GM21367 (cell line): ENCODE data around the gene PFN4.
"Not testable (repeated sequence)": the region's sequence is repeated elsewhere in the genome, so short reads cannot be mapped to it uniquely, and the experiment has no call there.

Experiments used
- ATAC-seq: cut with Tn5 transposase; IDR thresholded peaks from one replicate; pipeline ENCODE4 v1.9.1; 2021; ENCODE audit not compliant: unreplicated experiment

Gene PFN4

DNA sequence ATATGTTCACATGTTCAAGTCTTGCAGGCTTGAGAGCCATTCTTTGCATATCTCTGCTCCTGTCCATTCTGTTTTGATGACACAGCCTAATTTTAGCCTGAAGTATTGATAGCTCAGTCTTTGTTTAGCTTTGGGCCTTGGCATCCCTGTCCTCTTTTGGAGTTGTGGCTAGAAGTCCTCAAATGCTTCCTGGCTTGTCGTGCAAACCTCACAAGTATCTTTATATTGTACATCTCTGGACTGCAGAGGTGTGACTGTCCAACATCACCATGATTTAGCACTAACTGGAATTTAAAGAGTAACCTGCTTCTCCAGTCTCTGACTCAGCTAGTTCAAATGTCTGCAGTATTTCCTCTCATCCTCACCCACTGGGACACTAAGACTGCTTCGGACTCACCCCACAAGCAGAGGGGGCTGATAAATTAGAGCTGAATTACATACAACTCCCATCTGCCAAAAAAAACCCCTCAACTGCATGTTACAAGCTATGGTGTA, 11.7 kb downstream of the PFN4 start:
- no peak for ATAC-seq

- no peak for ATAC-seq
These were observed 12.4 kb downstream of the PFN4 start for GRCh38 chr2:24110660-24111303.

DNA sequence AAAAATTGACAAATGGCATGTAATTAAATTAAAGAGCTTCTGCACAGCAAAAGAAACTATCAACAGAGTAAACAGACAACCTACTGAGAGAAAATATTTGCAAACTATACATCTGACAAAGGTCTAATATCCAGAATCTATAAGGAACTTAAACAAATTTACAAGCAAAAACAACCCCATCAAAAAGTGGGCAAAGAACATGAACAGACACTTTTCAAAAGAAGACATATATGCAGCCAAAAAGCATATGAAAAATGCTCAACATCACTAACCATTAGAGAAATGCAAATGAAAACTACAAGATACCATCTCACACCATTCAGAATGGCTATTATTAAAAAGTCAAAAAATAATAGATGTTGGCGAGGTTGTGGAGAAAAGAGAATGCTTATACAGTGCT, 13.7 kb downstream of the PFN4 start:
- not testable (repeated sequence) for ATAC-seq

DNA sequence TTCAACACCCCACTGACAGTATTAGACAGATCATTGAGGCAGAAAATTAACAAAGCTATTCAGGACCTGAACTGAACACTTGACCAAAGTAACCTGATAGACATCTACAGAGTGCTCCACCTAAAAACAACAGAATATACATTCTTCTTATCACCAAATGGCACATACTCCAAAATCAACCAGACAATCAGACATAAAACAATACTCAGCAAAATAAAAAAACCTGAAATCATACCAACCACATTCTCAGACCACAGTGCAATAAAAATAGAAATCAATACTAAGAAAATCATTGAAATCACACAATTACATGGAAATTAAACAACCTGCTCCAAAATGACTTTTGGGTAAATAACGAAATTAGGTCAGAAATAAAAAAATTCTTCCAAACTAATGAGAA, 15.8 kb downstream of the PFN4 start:
- ATAC-seq = no peak

- no peak for ATAC-seq
These were observed 16.3 kb downstream of the PFN4 start for GRCh38 chr2:24106786-24107185.

DNA sequence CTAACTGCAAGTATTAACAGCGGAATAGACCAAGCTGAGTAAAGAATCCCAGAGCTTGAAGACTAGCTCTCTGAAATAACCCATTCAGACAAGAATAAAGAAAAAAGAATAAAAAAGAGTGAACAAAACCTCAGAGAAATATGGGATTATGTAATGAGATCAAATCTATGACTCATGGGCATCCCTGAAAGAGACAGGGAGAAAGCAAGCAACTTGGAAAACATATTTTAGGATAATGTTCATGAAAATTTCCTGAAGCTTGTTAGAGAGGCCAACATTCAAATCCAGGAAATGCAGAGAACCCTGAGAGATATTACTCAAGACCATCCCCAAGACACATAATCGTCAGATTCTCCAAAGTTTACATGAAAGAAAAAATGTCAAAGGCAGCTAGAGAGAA, 17.3 kb downstream of the PFN4 start:
- no peak for ATAC-seq

DNA sequence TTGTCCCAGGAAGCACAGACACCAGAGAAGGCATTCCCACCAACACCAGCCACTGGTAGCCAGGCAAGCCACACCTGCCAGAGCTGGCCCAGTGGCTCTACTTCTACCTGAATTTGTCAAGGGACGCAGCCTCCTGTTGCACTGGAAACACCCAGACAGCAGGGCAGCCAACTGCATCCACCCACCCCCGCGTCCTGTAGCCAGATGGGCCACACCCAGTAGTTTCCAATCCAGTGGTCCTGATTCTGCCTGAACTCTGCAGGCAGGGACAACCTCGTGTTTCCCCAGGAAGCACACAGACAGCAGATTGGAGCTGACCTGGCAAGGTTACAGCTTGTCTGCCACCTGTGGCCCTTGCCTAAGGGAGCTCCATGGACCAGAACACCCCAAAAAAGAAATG, 18.2 kb downstream of the PFN4 start:
- ATAC-seq = no peak

DNA sequence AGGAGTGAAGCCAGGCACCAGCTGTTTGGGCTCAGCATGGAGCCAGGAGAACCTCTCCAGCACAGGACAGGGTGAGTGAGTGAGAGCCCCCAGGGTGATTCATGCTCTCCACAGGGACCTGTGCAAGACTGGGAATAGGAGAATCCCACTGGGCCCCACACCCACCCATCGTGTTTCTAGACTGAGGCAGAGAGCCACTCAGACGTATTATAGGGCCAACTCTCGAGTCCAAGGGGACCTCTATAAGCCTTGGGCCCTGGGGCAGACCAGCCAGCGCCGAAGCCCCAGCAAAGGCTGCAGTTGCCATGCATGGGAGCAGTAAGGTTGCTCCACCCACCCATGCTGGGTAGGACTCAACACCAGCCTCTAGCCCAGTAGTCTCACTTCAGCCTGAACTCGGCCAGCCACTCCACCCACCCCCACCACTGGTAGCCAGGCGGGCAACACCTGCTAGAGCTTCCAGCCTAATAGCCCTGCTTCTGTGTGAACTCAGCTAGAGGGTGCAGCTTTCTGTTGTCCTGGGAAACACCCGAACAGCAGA, 19.0 kb downstream of the PFN4 start:
- no peak for ATAC-seq

DNA sequence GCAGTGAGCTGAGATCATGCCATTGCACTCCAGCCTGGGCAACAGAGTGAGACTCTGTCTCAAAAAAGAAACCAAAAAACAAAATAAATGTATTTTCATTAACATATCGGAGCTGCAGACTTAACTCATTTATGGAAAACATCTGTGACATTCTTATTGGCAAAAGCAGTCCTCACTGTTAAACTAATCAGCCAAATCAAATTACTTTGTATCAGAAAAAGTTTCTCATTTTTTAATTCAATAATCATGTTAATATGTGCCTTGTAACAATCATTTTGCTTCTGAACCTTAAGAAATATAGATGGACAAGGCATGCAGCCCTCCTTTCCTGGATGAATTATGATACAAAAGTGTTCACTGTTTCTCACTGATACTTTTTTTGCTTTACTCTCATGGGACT, 20.5 kb downstream of the PFN4 start:
- ATAC-seq = no peak

DNA sequence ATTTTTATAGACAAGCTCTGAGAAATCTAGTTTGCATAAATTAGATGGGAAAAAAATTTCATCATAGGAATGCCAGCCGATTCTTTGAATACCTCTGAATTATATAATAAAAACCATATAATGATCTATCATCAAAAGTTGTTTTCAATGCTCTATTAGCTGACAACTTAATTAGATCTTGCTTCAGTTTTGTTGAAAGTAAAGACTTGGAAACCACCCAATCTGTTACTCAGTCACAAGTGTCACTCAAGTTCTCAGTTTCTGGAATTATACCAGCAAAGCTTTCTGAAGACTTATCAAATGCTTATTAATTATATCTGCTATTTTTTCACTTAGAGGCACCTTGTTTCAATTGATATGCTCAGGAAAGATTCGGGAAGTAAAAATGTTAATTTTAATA, 21.1 kb downstream of the PFN4 start:
- ATAC-seq = no peak

GRCh38 chr2:24100732-24101131, 22.4 kb downstream of the PFN4 start:
- not testable (repeated sequence) for ATAC-seq

DNA sequence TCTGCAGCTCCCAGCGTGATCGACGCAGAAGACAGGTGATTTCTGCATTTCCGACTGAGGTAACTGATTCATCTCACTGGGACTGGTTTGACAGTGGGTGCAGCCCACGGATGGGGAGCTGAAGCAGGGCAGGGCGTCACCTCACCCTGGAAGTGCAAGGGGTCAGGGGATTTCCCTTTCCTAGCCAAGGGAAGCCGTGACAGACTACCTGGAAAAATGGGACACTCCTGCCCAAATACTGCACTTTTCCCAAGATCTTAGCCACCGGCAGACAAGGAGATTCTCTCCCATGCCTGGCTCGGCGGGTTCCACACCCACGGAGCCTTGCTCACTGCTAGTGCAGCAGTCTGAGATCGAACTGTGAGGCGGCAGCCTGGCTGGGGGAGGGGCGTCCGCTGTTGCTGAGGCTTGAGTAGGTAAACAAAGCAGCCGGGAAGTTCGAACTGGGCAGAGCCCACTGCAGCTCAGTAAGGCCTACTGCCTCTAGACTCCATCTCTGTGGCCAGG, 27.9 kb downstream of the PFN4 start:
- not testable (repeated sequence) for ATAC-seq

DNA sequence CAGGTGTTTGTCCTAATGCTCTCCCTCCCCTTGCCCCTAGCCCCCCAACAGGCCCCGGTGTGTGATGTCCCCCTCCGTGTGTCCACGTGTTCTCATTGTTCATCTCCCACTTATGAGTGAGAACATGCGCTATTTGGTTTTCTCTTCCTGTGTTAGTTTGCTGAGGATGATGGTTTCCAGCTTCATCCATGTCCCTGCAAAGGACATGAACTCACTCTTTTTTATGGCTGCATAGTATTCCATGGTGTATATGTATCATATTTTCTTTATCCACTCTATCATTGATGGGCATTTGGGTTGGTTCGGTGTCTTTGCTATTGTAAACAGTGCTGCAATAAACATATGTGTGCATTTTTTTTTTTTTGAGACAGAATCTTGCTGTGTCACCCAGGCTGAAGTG, 29.9 kb downstream of the PFN4 start:
- not testable (repeated sequence) for ATAC-seq

GRCh38 chr2:24088821-24089359, 34.2 kb downstream of the PFN4 start:
- no peak for ATAC-seq

- no peak for ATAC-seq
These were observed 36.1 kb downstream of the PFN4 start for GRCh38 chr2:24087032-24087431.

- ATAC-seq = no peak
These were observed 36.9 kb downstream of the PFN4 start for GRCh38 chr2:24086241-24086640.

DNA sequence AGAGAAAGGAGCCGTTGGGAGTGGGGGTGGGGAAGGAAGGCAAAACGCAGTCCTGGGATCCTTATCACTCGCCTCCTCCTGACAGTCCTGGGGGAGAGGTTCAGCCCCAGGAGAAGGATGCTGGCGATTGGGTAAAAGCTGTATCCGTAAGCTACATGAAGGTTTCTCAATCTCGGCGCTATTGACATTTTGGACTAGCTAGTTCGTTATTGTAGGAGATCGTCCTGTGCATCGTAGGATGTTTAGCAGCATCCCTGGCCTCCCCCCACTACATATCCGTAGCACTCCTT, 38.0 kb downstream of the PFN4 start:
- ATAC-seq = no peak

- ATAC-seq = peak; percentile 67
These were observed 38.5 kb downstream of the PFN4 start, which contains the start of gene TP53I3 for GRCh38 chr2:24084386-24085199. TSS of gene TP53I3 (minus strand) at chr2:24084834. CDS start at chr2:24084326, 508 bp downstream.

- peak; percentile 69 for ATAC-seq
These were observed 39.4 kb downstream of the PFN4 start for GRCh38 chr2:24083567-24084385.

GRCh38 chr2:24082787-24083566, 40.2 kb downstream of the PFN4 start:
- ATAC-seq = no peak
